MM.1S (cell line): Measurements from ENCODE around the gene AP1M2.

Source experiments
- DNase-seq: peaks from one replicate; pipeline ENCODE4 v3.0.0-alpha.2; 2015
- H2AFZ ChIP-seq: fragments of 300-600 bp; sonication (generic); 2 replicates; pipeline ENCODE4 v1.6.0; 2016; ENCODE audit warnings: antibody characterized with exemption, low read length
- H3F3A ChIP-seq: fragments of 300-600 bp; sonication (generic); 2 replicates; pipeline ENCODE4 v1.6.1; 2016; ENCODE audit warnings: mild to moderate bottlenecking, antibody characterized with exemption, low read length, moderate library complexity, mixed read lengths; ENCODE audit not compliant: insufficient read depth
- H3K27ac ChIP-seq: fragments of 300-600 bp; sonication (generic); 2 replicates; pipeline ENCODE4 v1.5.1; 2016; ENCODE audit warnings: mild to moderate bottlenecking, low read length
- H3K27me3 ChIP-seq: fragments of 300-600 bp; sonication (generic); replicated peaks from 2 replicates; pipeline ENCODE4 v1.6.0; 2016; ENCODE audit warnings: low read length; ENCODE audit not compliant: insufficient read depth
- H3K36me3 ChIP-seq: fragments of 300-600 bp; sonication (generic); replicated peaks from 2 replicates; pipeline ENCODE4 v1.6.1; 2016; ENCODE audit warnings: mild to moderate bottlenecking, low read length, mixed read lengths; ENCODE audit not compliant: insufficient read depth
- H3K4me1 ChIP-seq: fragments of 300-600 bp; sonication (generic); 2 replicates; pipeline ENCODE4 v1.6.1; 2016; ENCODE audit warnings: low read length, mixed read lengths
- H3K4me2 ChIP-seq: fragments of 300-600 bp; sonication (generic); 2 replicates; pipeline ENCODE4 v1.6.0; 2016; ENCODE audit warnings: low read depth, low read length
- H3K4me3 ChIP-seq: fragments of 300-600 bp; sonication (generic); 2 replicates; pipeline ENCODE4 v1.5.1; 2016; ENCODE audit warnings: low read length, mixed read lengths
- H3K79me2 ChIP-seq: fragments of 300-600 bp; sonication (generic); 2 replicates; pipeline ENCODE4 v1.6.1; 2016; ENCODE audit warnings: mixed run types, low read length, mixed read lengths
- H3K9ac ChIP-seq: fragments of 300-600 bp; sonication (generic); 2 replicates; pipeline ENCODE4 v1.6.1; 2016; ENCODE audit warnings: low read length, mixed read lengths
- H3K9me2 ChIP-seq: fragments of 300-600 bp; sonication (generic); replicated peaks from 2 replicates; pipeline ENCODE4 v1.6.1; 2016; ENCODE audit warnings: mild to moderate bottlenecking, low read length, mixed read lengths; ENCODE audit not compliant: insufficient read depth
- H3K9me3 ChIP-seq: fragments of 300-600 bp; sonication (generic); replicated peaks from 2 replicates; pipeline ENCODE4 v1.6.1; 2016; ENCODE audit warnings: mild to moderate bottlenecking, low read length, mixed read lengths; ENCODE audit not compliant: insufficient read depth
- H4K20me1 ChIP-seq: fragments of 300-600 bp; sonication (generic); 2 replicates; pipeline ENCODE4 v1.6.1; 2016; ENCODE audit warnings: mild to moderate bottlenecking, low read length, moderate library complexity, mixed read lengths; ENCODE audit not compliant: insufficient read depth
- EZH2 ChIP-seq: fragments of 300-600 bp; sonication (generic); optimal IDR thresholded peaks from 2 replicates; pipeline ENCODE3; 2017; ENCODE audit warnings: low read depth, mild to moderate bottlenecking, antibody characterized with exemption, low read length, mixed read lengths
- EZH2phosphoT487 ChIP-seq: fragments of 300-600 bp; sonication (generic); IDR thresholded peaks from 2 replicates; pipeline ENCODE4 v1.6.1; 2018; ENCODE audit warnings: antibody characterized with exemption, low read length
- TF ChIP-seq, protein P1 (sequence below): fragments of 300-600 bp; sonication (generic); IDR thresholded peaks from 2 replicates; pipeline ENCODE4 v1.5.1; 2016; ENCODE audit warnings: antibody characterized with exemption, low read length, mixed read lengths

Gene AP1M2

GRCh38 chr19:10554760-10555609 lies 32.1 kb downstream of the AP1M2 start:
- H2AFZ ChIP-seq, result no peak overlapping the region
- peaks cover 6% of the 10 kb centered on the region; the same call in 1 of the 2 replicates for H3K36me3 ChIP-seq
- 0 out of 2 replicates have a peak, but pooled peaks cover 3% of the 10 kb centered on the region for H3F3A ChIP-seq
- no peaks in the 10 kb centered on the region for H3K9me2 ChIP-seq
- TF ChIP-seq EZH2phosphoT487 (no peak), EZH2 (no peak)
- TF ChIP-seq, protein P1, sequence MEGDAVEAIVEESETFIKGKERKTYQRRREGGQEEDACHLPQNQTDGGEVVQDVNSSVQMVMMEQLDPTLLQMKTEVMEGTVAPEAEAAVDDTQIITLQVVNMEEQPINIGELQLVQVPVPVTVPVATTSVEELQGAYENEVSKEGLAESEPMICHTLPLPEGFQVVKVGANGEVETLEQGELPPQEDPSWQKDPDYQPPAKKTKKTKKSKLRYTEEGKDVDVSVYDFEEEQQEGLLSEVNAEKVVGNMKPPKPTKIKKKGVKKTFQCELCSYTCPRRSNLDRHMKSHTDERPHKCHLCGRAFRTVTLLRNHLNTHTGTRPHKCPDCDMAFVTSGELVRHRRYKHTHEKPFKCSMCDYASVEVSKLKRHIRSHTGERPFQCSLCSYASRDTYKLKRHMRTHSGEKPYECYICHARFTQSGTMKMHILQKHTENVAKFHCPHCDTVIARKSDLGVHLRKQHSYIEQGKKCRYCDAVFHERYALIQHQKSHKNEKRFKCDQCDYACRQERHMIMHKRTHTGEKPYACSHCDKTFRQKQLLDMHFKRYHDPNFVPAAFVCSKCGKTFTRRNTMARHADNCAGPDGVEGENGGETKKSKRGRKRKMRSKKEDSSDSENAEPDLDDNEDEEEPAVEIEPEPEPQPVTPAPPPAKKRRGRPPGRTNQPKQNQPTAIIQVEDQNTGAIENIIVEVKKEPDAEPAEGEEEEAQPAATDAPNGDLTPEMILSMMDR, result no peak
- no peaks in the 10 kb centered on the region for H3K4me1 ChIP-seq
- H3K9ac ChIP-seq, result no peak overlapping the region
- no peaks in the 10 kb centered on the region for H3K27me3 ChIP-seq
- no peak overlapping the region for H3K27ac ChIP-seq
- H3K9me3 ChIP-seq, result no peaks in the 10 kb centered on the region
- H3K4me2 ChIP-seq, result no peak overlapping the region
- no peaks in the 10 kb centered on the region for H4K20me1 ChIP-seq
- no peak for DNase-seq
- no peaks in the 10 kb centered on the region for H3K79me2 ChIP-seq
- H3K4me3 ChIP-seq, result no peak overlapping the region

GRCh38 chr19:10553943-10554381 lies 33.1 kb downstream of the AP1M2 start:
- DNase-seq, result no peak
- Histone ChIP-seq H3K27ac (no peak overlapping the region), H2AFZ (no peak overlapping the region), H3K9ac (no peak overlapping the region), H3K36me3 (no peaks in the 10 kb centered on the region), H3K9me2 (no peaks in the 10 kb centered on the region), H3K79me2 (no peaks in the 10 kb centered on the region; the same call in 1 of the 2 replicates), H3F3A (0 out of 2 replicates have a peak, but pooled peaks cover 3% of the 10 kb centered on the region), H3K9me3 (no peaks in the 10 kb centered on the region), H3K27me3 (no peaks in the 10 kb centered on the region), H3K4me3 (no peak overlapping the region), H4K20me1 (no peaks in the 10 kb centered on the region), H3K4me2 (no peak overlapping the region), H3K4me1 (no peaks in the 10 kb centered on the region)
- TF ChIP-seq, protein P1, result no peak
- TF ChIP-seq EZH2 (no peak), EZH2phosphoT487 (no peak)

GRCh38 chr19:10553087-10553667 lies 33.9 kb downstream of the AP1M2 start:
- no peaks in the 10 kb centered on the region for H4K20me1 ChIP-seq
- H3K27me3 ChIP-seq, result no peaks in the 10 kb centered on the region
- no peak overlapping the region for H3K9ac ChIP-seq
- no peak for DNase-seq
- no peak overlapping the region for H2AFZ ChIP-seq
- no peak overlapping the region for H3K4me2 ChIP-seq
- H3K79me2 ChIP-seq, result peaks cover 5% of the 10 kb centered on the region; the same call in 1 of the 2 replicates
- no peaks in the 10 kb centered on the region for H3K9me3 ChIP-seq
- no peaks in the 10 kb centered on the region for H3K4me1 ChIP-seq
- H3K4me3 ChIP-seq, result no peak overlapping the region
- H3K36me3 ChIP-seq, result no peaks in the 10 kb centered on the region
- 0 out of 2 replicates have a peak, but pooled peaks cover 3% of the 10 kb centered on the region for H3F3A ChIP-seq
- no peak overlapping the region for H3K27ac ChIP-seq
- no peaks in the 10 kb centered on the region for H3K9me2 ChIP-seq
- no peak for TF ChIP-seq EZH2
- TF ChIP-seq, protein P1, result no peak
- TF ChIP-seq EZH2phosphoT487, result no peak
